GM23338 (cell line): ENCODE results near the gene JAK2. TPM values are rescaled to one million over a fixed set of nuclear protein-coding genes. Genes with fewer than 3 reads are reported as not detected.

Experiments
- ATAC-seq: fragments of 200-7000 bp; cut with Tn5 transposase; 3 replicates; pipeline ENCODE4 v1.9.1; 2020
- DNase-seq: peaks from one replicate; pipeline ENCODE4 v3.0.0-alpha.2; 2015; ENCODE audit warnings: low spot score
- H2AFZ ChIP-seq: fragments of 200-600 bp; sonication (generic); 2 replicates; pipeline ENCODE4 v1.8.0; 2016; ENCODE audit warnings: antibody characterized with exemption, mild to moderate bottlenecking, moderate library complexity
- H3F3A ChIP-seq: fragments of 200-600 bp; sonication (generic); replicated peaks from 2 replicates; pipeline ENCODE4 v1.8.0; 2017; ENCODE audit warnings: antibody characterized with exemption, mixed run types, low read depth
- H3K27ac ChIP-seq: fragments of 200-600 bp; sonication (generic); 2 replicates; pipeline ENCODE4 v1.6.1; 2016; ENCODE audit warnings: low read depth
- H3K27me3 ChIP-seq: fragments of 200-600 bp; sonication (generic); 2 replicates; pipeline ENCODE4 v1.8.0; 2016; ENCODE audit warnings: mild to moderate bottlenecking, mixed run types, moderate library complexity; ENCODE audit not compliant: insufficient read depth
- H3K36me3 ChIP-seq: fragments of 200-600 bp; sonication (generic); 2 replicates; pipeline ENCODE4 v1.8.0; 2016; ENCODE audit warnings: mild to moderate bottlenecking; ENCODE audit not compliant: insufficient read depth
- H3K4me1 ChIP-seq: fragments of 200-600 bp; sonication (generic); 2 replicates; pipeline ENCODE4 v1.8.0; 2016; ENCODE audit warnings: mild to moderate bottlenecking, moderate library complexity; ENCODE audit not compliant: insufficient read depth
- H3K4me2 ChIP-seq: fragments of 200-600 bp; sonication (generic); 2 replicates; pipeline ENCODE4 v1.7.1; 2017; ENCODE audit warnings: mixed run types
- H3K4me3 ChIP-seq: fragments of 200-600 bp; sonication (generic); 2 replicates; pipeline ENCODE4 v1.6.1; 2016; ENCODE audit warnings: mixed run types
- H3K79me2 ChIP-seq: fragments of 200-600 bp; sonication (generic); replicated peaks from 2 replicates; pipeline ENCODE4 v1.8.0; 2017; ENCODE audit warnings: mild to moderate bottlenecking; ENCODE audit not compliant: insufficient read depth
- H3K9me2 ChIP-seq: fragments of 200-600 bp; sonication (generic); 2 replicates; pipeline ENCODE4 v1.8.0; 2017; ENCODE audit not compliant: insufficient read depth
- H4K20me1 ChIP-seq: fragments of 200-600 bp; sonication (generic); replicated peaks from 2 replicates; pipeline ENCODE4 v1.8.0; 2017; ENCODE audit warnings: mild to moderate bottlenecking; ENCODE audit not compliant: insufficient read depth
- H3K27ac Mint-ChIP-seq: 2 replicates; pipeline ENCODE4 v1.8.0; 2020; ENCODE audit warnings: inconsistent platforms, mild to moderate bottlenecking, moderate library complexity, mixed read lengths
- H3K27me3 Mint-ChIP-seq: 3 replicates; pipeline ENCODE4 v1.8.0; 2022; ENCODE audit warnings: low read depth, mild to moderate bottlenecking, moderate library complexity, mixed read lengths, inconsistent platforms; ENCODE audit not compliant: insufficient read depth, poor library complexity
- H3K36me3 Mint-ChIP-seq: 3 replicates; pipeline ENCODE4 v1.8.0; 2021; ENCODE audit warnings: low read depth, mild to moderate bottlenecking, inconsistent platforms, moderate library complexity, mixed read lengths
- H3K4me1 Mint-ChIP-seq: 3 replicates; pipeline ENCODE4 v1.8.0; 2020; ENCODE audit warnings: mild to moderate bottlenecking, inconsistent platforms, mixed read lengths
- H3K4me3 Mint-ChIP-seq: 3 replicates; pipeline ENCODE4 v1.8.0; 2021; ENCODE audit warnings: moderate library complexity, mild to moderate bottlenecking, inconsistent platforms, mixed read lengths
- H3K9me3 Mint-ChIP-seq: 3 replicates; pipeline ENCODE4 v1.8.0; 2020; ENCODE audit warnings: moderate library complexity, mild to moderate bottlenecking, inconsistent platforms, mixed read lengths
- CREB1 ChIP-seq: fragments of 250-450 bp; sonication (Bioruptor Pico); IDR thresholded peaks from 2 replicates; pipeline ENCODE4 v1.5.0; 2020; ENCODE audit warnings: low read depth, mild to moderate bottlenecking, moderate library complexity
- ETS1 ChIP-seq: IDR thresholded peaks from 2 replicates; pipeline ENCODE4 v1.6.1; 2016; ENCODE audit warnings: antibody characterized with exemption
- EZH2 ChIP-seq: fragments of 200-600 bp; sonication (generic); IDR thresholded peaks from one replicate; pipeline ENCODE4 v1.8.0; 2017; ENCODE audit warnings: antibody characterized with exemption, mild to moderate bottlenecking, low read depth; ENCODE audit not compliant: unreplicated experiment
- EZH2phosphoT487 ChIP-seq: fragments of 200-600 bp; sonication (generic); IDR thresholded peaks from one replicate; pipeline ENCODE4 v1.8.1; 2018; ENCODE audit warnings: antibody characterized with exemption; ENCODE audit not compliant: unreplicated experiment
- JUNB ChIP-seq: IDR thresholded peaks from one replicate; pipeline ENCODE4 v1.6.1; 2016; ENCODE audit warnings: antibody characterized with exemption; ENCODE audit not compliant: unreplicated experiment
- NANOG ChIP-seq: IDR thresholded peaks from 2 replicates; pipeline ENCODE4 v1.6.1; 2016; ENCODE audit warnings: antibody characterized with exemption, borderline replicate concordance
- POLR2AphosphoS5 ChIP-seq: IDR thresholded peaks from 2 replicates; pipeline ENCODE4 v1.6.1; 2016; ENCODE audit warnings: antibody characterized with exemption, low read depth
- REST ChIP-seq: IDR thresholded peaks from one replicate; pipeline ENCODE4 v1.6.1; 2018; ENCODE audit warnings: antibody characterized with exemption; ENCODE audit not compliant: unreplicated experiment
- STAT1 ChIP-seq: IDR thresholded peaks from one replicate; pipeline ENCODE4 v1.6.1; 2016; ENCODE audit warnings: antibody characterized with exemption; ENCODE audit not compliant: unreplicated experiment
- ZNF114 ChIP-seq: fragments of 250-450 bp; sonication (Bioruptor Pico); IDR thresholded peaks from 2 replicates; pipeline ENCODE4 v1.5.0; 2020; ENCODE audit warnings: mild to moderate bottlenecking, moderate library complexity
- ZNF331 ChIP-seq: fragments of 250-450 bp; sonication (Bioruptor Pico); IDR thresholded peaks from 2 replicates; pipeline ENCODE4 v1.5.0; 2020; ENCODE audit warnings: low read depth, mild to moderate bottlenecking, moderate library complexity
- polyA plus RNA-seq: library from polyadenylated mRNA; unstranded; fragments of >200 nt; fragmentation: Nextera tagmentation; extraction: Ambion mirVana; gene quantifications from 2 replicates; pipeline ENCODE4 v1.2.1, GENCODE V29; 2016
- total RNA-seq: library from RNA; depleted of rRNA; stranded (reverse); fragments of >200 nt; shearing (Covaris generic); gene quantifications from 2 replicates; pipeline ENCODE4 v1.2.3, GENCODE V29; 2014
- TF ChIP-seq, protein P1 (sequence below), 2 experiments: fragments of 200-600 bp in 1 of 2; sonication (generic) in 1 of 2; conservative IDR thresholded peaks; 2 replicates each; pipeline versions ENCODE4 v1.5.1 to v1.6.1; 2016 to 2017; ENCODE audit warnings: antibody characterized with exemption in 2 of 2, low read depth in 2 of 2, mild to moderate bottlenecking in 2 of 2, moderate library complexity in 1 of 2

The JAK2 gene
- total and polyA plus RNA-seq, 2 experiments from 2014 or later: 1.1 to 3.0 TPM

DNA sequence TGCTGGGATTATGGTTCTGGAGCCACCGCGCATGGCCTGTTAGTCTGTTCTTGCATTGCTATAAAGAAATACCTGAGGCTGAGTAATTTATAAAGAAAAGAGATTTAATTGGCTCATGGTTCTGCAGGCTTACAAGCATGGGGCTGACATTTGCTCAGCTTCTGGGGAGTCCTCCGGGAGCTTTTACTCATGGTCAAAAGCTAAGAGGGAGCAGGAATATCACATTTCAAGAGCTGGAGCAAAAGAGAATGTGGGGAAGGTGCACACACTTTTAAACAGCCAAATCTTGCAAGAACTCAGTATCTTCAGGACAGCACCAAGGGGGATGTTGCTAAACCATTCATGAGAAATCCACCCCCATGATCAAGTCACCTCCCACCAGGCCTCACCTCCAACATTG, 12.1 kb downstream of the JAK2 start:
- H3K4me1 ChIP-seq: peaks cover 20% of the 10 kb centered on the region
- H3K27me3 ChIP-seq: no peaks in the 10 kb centered on the region
- Mint-ChIP-seq H3K27ac (no peak overlapping the region), H3K36me3 (peaks cover 15% of the 10 kb centered on the region), H3K27me3 (no peaks in the 10 kb centered on the region), H3K9me3 (peaks cover 12% of the 10 kb centered on the region), H3K4me3 (no peak overlapping the region), H3K4me1 (peaks cover 22% of the 10 kb centered on the region)
- H2AFZ ChIP-seq: no peak overlapping the region
- H3K36me3 ChIP-seq: no peaks in the 10 kb centered on the region; the same call in 1 of the 2 replicates
- H3K27ac ChIP-seq: no peak overlapping the region
- H3K4me2 ChIP-seq: no peak overlapping the region
- TF ChIP-seq EZH2 (no peak), EZH2phosphoT487 (no peak), ETS1 (no peak), STAT1 (no peak), NANOG (no peak), ZNF331 (CRISPR knock-in tag) (no peak), REST (no peak), POLR2AphosphoS5 (no peak), CREB1 (no peak), ZNF114 (CRISPR knock-in tag) (no peak), JUNB (no peak)
- TF ChIP-seq, protein P1, sequence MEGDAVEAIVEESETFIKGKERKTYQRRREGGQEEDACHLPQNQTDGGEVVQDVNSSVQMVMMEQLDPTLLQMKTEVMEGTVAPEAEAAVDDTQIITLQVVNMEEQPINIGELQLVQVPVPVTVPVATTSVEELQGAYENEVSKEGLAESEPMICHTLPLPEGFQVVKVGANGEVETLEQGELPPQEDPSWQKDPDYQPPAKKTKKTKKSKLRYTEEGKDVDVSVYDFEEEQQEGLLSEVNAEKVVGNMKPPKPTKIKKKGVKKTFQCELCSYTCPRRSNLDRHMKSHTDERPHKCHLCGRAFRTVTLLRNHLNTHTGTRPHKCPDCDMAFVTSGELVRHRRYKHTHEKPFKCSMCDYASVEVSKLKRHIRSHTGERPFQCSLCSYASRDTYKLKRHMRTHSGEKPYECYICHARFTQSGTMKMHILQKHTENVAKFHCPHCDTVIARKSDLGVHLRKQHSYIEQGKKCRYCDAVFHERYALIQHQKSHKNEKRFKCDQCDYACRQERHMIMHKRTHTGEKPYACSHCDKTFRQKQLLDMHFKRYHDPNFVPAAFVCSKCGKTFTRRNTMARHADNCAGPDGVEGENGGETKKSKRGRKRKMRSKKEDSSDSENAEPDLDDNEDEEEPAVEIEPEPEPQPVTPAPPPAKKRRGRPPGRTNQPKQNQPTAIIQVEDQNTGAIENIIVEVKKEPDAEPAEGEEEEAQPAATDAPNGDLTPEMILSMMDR (conservative IDR thresholded peaks at IDR 0.05; ENCODE audit: low read depth in 2 of 2): no peak
- 0 out of 2 replicates have a peak, but pooled peaks cover 3% of the 10 kb centered on the region for H3K9me2 ChIP-seq
- no peak for ATAC-seq
- H3K4me3 ChIP-seq: no peak overlapping the region
- no peaks in the 10 kb centered on the region for H3F3A ChIP-seq
- H4K20me1 ChIP-seq: no peaks in the 10 kb centered on the region
- peaks cover 4% of the 10 kb centered on the region; the same call in 1 of the 2 replicates for H3K79me2 ChIP-seq
- DNase-seq: no peak
